LNCAP (cell line): Measurements from ENCODE around the gene RPL11.

Experiments used
- CTCF ChIP-seq: fragments of 450-650 bp; IDR thresholded peaks from 2 replicates; pipeline ENCODE4 v1.5.1; 2017; ENCODE audit warnings: mild to moderate bottlenecking

RPL11 gene

GRCh38 chr1:23694371-23694770 is 2.8 kb downstream of the RPL11 start:
- no peak for TF ChIP-seq CTCF

- TF ChIP-seq CTCF = no peak
Measured at GRCh38 chr1:23695667-23696066, 4.1 kb downstream of the RPL11 start.

- TF ChIP-seq CTCF = no peak
Measured at GRCh38 chr1:23696335-23696989, 4.9 kb downstream of the RPL11 start.

GRCh38 chr1:23698466-23698865 is 6.9 kb downstream of the RPL11 start:
- no peak for TF ChIP-seq CTCF

- TF ChIP-seq CTCF = no peak
Measured at GRCh38 chr1:23699280-23700179, 7.9 kb downstream of the RPL11 start.

- TF ChIP-seq CTCF = no peak
Measured at GRCh38 chr1:23701310-23701709, 9.7 kb downstream of the RPL11 start.

- no peak for TF ChIP-seq CTCF
Measured at GRCh38 chr1:23701996-23702395, 10.4 kb downstream of the RPL11 start.
